GM12878 (cell line): ENCODE data around the gene CAPN10. TPM values are rescaled to one million over a fixed set of nuclear protein-coding genes. Genes with fewer than 3 reads are reported as not detected.

Experiments used
- BACH1 ChIP-seq: fragments of 450-650 bp; IDR thresholded peaks from 2 replicates; pipeline ENCODE4 v1.6.1; 2017; ENCODE audit warnings: mild to moderate bottlenecking, borderline replicate concordance
- BCL3 ChIP-seq: IDR thresholded peaks from 2 replicates; pipeline ENCODE4 v1.6.1; 2011; ENCODE audit warnings: borderline replicate concordance, low read depth, mild to moderate bottlenecking, moderate library complexity, low read length; ENCODE audit not compliant: insufficient read depth, poor library complexity, severe bottlenecking
- FOXM1 ChIP-seq: IDR thresholded peaks from 2 replicates; pipeline ENCODE4 v1.6.1; 2012; ENCODE audit warnings: low read depth, mild to moderate bottlenecking, inconsistent platforms, low read length, moderate library complexity
- GABPA ChIP-seq: IDR thresholded peaks from 2 replicates; pipeline ENCODE4 v1.6.1; 2014; ENCODE audit warnings: antibody characterized with exemption, low read depth, mild to moderate bottlenecking, inconsistent platforms
- MYC ChIP-seq: IDR thresholded peaks from 2 replicates; pipeline ENCODE4 v1.6.1; 2011; ENCODE audit warnings: mild to moderate bottlenecking, low read length, moderate library complexity, inconsistent platforms; ENCODE audit not compliant: insufficient read depth, insufficient replicate concordance, insufficient read length, severe bottlenecking
- RB1 ChIP-seq: fragments of 450-650 bp; formaldehyde crosslinking; IDR thresholded peaks from 2 replicates; pipeline ENCODE4 v1.6.1; 2017; ENCODE audit warnings: mild to moderate bottlenecking, borderline replicate concordance
- RCOR1 ChIP-seq: conservative IDR thresholded peaks from 2 replicates; pipeline ENCODE4 v1.6.1; 2012; ENCODE audit warnings: low read depth, low read length, improper control_type of control experiment
- REST ChIP-seq: IDR thresholded peaks from 2 replicates; pipeline ENCODE4 v1.6.1; 2012; ENCODE audit warnings: mild to moderate bottlenecking, low read depth, low read length
- SKIL ChIP-seq: fragments of 450-650 bp; IDR thresholded peaks from 2 replicates; pipeline ENCODE4 v1.6.1; 2017; ENCODE audit warnings: mild to moderate bottlenecking, low read depth, inconsistent platforms; ENCODE audit not compliant: poor library complexity, severe bottlenecking
- SMAD1 ChIP-seq: fragments of 450-650 bp; IDR thresholded peaks from 2 replicates; pipeline ENCODE4 v1.6.1; 2018; ENCODE audit warnings: mild to moderate bottlenecking, low read depth; ENCODE audit not compliant: partially characterized antibody
- SMAD5 ChIP-seq: IDR thresholded peaks from 2 replicates; pipeline ENCODE4 v1.6.1; 2016; ENCODE audit warnings: antibody characterized with exemption, low read depth
- SREBF1 ChIP-seq: IDR thresholded peaks from 2 replicates; pipeline ENCODE4 v1.6.1; 2012; ENCODE audit warnings: mild to moderate bottlenecking, low read length
- SRF ChIP-seq, 2 experiments: IDR thresholded peaks; 2 replicates each; pipeline ENCODE4 v1.6.1; 2011; ENCODE audit warnings: low read depth in 2 of 2, low read length in 2 of 2, mild to moderate bottlenecking in 1 of 2, moderate library complexity in 1 of 2
- TCF12 ChIP-seq: IDR thresholded peaks from 2 replicates; pipeline ENCODE4 v1.6.1; 2011; ENCODE audit warnings: low read depth, mild to moderate bottlenecking, low read length
- polyA plus RNA-seq, 11 experiments: library from polyadenylated mRNA; depleted of rRNA in 4 of 11; unstranded in 6 of 11; stranded (reverse) in 5 of 11; fragments of >200 nt; fragmentation: Nextera tagmentation in 4 of 11; fragmentation: Illumina TruSeq in 1 of 11; extraction: Ambion mirVana in 4 of 11; extraction: Trizol in 1 of 11; gene quantifications; 1 replicate in 1 of 11; 2 replicates in 10 of 11; pipeline versions ENCODE4 v1.2.1 to v1.2.3, GENCODE V29; 2011 to 2016; ENCODE audit warnings: inconsistent platforms in 2 of 11, missing spikeins in 2 of 11, low read depth in 1 of 11
- total RNA-seq, 4 experiments: library from RNA; depleted of rRNA in 3 of 4; stranded (reverse); fragments of >200 nt in 3 of 4; fragmentation: Illumina TruSeq in 1 of 4; extraction: Trizol in 1 of 4; gene quantifications; 2 replicates each; pipeline versions ENCODE4 v1.2.1 to v1.2.3, GENCODE V29; 2013 to 2021

Gene CAPN10
- total and polyA plus RNA-seq, 10 of the 15 experiments (the other 5 are each of a cell fraction or from before 2014, with no cell fraction given): 0.37 to 40.6 (median 17.5) TPM

GRCh38 chr2:240557808-240558207 lies 28.7 kb upstream of the CAPN10 start, which contains the start of gene ANKMY1 (continued):
- no peak for TF ChIP-seq SMAD5
- no peak for TF ChIP-seq RCOR1
- TF ChIP-seq SREBF1: no peak
- no peak for TF ChIP-seq SRF (IDR thresholded peaks at IDR 0.05; ENCODE audit: low read depth in 2 of 2, low read length in 2 of 2)
- no peak for TF ChIP-seq GABPA
- TF ChIP-seq TCF12: no peak
- TF ChIP-seq SMAD1: no peak
- no peak for TF ChIP-seq RB1
- TF ChIP-seq MYC: no peak
- TF ChIP-seq BACH1: 0 out of 2 replicates have a peak, but pooled peaks have one; percentile 17
- TF ChIP-seq REST: no peak
- TF ChIP-seq BCL3: no peak
- TF ChIP-seq SKIL: no peak
- no peak for TF ChIP-seq FOXM1
